HG03558 (cell line): ENCODE results near the gene CCDC51.
"Not testable (repeated sequence)": the region's sequence is repeated elsewhere in the genome, so short reads cannot be mapped to it uniquely, and the experiment has no call there.

Experiments
- ATAC-seq: cut with Tn5 transposase; IDR thresholded peaks from one replicate; pipeline ENCODE4 v1.9.1; 2021; ENCODE audit warnings: moderate number of reproducible peaks; ENCODE audit not compliant: unreplicated experiment; ENCODE audit errors: extremely low read depth

Gene CCDC51

DNA sequence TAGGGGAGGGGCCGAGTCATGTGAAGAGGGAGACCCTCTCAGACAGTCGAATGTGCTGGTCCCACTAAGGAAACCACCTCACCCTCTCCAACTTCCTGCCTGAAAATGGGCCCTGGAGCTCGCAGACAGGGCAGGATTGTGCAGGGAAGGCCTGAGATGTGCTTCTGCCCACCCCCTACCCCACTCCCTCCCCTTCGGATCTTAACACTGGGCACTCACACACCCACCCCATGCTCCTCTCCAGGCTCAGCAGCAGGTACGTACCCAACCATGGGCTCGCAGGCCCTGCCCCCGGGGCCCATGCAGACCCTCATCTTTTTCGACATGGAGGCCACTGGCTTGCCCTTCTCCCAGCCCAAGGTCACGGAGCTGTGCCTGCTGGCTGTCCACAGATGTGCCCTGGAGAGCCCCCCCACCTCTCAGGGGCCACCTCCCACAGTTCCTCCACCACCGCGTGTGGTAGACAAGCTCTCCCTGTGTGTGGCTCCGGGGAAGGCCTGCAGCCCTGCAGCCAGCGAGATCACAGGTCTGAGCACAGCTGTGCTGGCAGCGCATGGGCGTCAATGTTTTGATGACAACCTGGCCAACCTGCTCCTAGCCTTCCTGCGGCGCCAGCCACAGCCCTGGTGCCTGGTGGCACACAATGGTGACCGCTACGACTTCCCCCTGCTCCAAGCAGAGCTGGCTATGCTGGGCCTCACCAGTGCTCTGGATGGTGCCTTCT, 26.6 kb upstream of the CCDC51 start:
- ATAC-seq, result no peak

DNA sequence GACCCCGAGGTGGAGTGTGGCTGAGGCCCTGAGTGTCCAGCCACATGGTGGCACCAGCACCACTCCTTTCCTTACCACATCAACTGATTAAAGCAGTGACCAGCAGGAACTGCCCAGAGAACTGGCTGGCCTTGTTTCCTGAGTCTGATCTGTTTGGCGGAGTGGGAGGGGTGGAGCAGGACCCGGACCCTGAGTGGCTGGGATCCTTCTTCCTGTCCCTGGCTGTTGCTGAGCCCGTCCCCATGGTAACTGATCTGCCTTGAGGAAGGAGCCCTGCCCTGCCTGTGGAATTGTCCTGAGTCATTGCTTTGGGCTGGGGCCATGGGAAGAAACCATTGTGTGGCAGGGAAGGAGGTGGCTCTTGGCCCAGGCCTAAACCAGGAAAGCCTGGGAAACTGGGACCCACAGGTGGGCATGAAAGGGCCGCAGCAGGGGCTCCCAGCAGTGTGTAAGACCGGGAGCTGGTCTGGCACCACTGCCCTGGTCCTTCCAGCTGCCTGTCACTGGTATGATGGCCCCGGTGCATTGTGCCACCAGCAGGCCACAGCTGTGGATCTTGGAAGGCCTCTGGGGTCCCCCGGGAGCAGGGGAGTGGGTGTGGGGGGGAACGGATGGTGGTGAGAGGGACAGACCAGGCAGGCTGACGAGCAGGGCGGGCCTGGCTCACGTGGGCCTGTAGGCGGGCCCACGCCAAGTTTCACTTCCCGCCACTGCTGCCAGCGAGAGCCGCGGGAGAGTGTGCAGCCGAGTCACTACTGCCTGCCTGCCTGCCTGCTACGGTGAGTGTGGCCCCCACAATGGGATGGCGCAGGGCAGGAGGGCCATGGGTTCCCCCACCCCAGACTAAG, 25.8 kb upstream of the CCDC51 start:
- ATAC-seq, result no peak

DNA sequence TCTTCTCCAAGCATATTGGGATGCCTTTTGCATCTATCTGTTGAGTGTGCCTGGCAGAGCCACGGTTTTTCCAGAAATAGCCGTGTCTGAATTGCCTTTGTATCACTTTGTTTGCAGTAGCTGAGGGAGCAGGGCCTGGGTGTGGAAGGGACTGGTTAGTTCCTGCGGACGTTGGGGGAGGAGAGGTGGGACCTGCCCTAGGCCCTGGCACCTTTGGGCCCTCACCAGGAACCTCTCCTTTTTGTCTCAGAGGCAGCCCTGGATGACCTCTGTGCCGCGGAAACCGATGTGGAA, 25.3 kb upstream of the CCDC51 start:
- no peak for ATAC-seq

DNA sequence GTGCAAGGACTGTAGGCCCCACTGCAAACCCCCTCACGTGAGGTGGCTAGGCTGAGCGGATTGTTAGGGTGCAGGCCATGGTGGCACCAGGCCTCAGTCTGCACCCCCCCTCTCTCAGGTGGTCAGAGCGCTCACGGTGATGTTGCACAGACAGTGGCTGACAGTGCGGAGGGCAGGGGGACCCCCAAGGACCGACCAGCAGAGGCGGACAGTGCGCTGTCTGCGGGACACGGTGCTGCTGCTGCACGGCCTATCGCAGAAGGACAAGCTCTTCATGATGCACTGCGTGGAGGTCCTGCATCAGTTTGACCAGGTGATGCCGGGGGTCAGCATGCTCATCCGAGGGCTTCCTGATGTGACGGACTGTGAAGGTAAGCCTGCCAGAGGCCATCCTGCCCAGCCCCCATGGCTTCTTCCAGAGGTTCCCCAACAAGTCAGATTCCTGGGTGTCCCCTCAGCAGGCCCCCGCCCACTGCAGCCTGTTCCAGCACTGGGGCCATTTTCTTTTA, 24.8 kb upstream of the CCDC51 start:
- ATAC-seq, result no peak

DNA sequence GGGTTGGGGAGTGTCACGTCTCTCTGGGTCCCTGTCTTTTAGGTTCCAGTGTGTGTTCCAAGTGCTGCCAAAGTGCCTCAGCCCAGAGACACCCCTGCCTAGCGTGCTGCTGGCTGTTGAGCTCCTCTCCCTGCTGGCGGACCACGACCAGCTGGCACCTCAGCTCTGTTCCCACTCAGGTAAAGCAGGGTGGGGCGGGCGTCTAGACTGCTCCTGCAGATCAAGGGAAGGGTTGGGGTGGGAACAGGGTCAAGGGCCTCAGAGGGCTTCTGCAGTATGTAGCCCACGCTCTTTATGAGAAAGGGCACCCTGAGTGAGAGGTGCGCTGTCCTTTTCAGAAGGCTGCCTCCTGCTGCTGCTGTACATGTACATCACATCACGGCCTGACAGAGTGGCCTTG, 23.8 kb upstream of the CCDC51 start:
- no peak for ATAC-seq

DNA sequence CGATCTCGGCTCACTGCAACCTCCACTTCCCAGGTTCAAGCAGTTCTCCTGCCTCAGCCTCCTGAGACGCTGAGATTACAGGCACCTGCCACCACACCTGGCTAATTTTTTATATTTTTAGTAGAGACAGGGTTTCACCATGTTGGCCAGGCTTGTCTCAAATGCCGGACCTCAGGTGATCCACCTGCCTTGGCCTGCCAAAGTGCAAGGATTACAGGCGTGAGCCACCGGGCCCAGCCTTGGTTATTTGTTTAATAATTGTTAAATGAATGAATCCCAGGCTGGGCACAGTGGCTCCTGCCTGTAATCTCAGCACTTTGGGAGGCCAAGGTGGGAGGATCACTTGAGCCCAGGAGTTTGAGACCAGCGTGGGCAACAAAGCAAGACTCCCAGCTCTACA, 21.8 kb upstream of the CCDC51 start:
- not testable (repeated sequence) for ATAC-seq

DNA sequence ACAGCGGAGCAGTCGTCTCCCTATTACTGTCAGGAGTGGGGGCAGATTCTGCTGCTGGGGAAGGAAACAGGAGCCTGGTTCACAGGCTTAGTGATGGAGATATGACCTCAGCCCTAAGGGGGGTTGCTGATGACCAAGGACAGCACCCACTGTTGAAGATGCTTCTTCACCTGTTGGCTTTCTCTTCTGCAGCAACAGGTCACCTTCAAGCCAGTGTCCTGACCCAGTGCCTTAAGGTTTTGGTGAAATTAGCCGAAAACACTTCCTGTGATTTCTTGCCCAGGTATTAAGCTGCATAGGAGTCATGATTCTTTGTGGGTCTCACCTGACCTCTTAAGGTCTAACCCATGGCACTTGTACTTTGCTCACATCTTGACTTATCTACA, 20.6 kb upstream of the CCDC51 start:
- ATAC-seq, result no peak

DNA sequence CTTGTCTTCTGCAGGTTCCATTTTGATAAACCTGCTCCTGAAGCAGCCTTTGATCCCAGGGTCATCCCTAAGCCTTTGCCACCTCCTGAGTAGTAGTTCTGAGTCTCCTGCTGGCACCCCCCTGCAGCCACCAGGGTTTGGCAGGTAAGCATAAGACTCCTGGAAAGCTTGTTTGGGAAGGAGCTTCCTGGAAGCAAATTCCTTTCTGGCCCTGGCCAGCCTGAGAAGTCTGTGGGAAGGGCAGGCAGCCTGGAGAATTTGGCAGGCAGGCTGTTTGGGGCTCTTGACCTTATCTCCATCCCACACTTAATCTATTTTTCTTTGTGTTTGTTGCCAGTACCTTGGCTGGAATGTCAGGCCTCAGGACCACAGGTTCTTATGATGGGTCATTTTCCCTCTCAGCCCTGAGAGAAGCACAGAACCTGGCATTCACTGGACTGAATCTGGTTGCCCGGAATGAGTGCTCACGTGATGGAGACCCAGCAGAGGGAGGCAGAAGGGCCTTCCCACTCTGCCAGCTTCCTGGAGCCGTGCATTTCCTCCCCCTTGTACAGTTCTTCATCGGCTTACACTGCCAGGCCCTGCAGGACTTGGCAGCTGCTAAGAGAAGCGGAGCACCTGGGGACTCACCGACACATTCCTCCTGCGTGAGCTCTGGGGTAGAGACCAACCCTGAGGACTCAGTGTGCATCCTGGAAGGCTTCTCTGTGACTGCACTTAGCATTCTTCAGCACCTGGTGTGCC, 20.0 kb upstream of the CCDC51 start:
- ATAC-seq, result no peak

DNA sequence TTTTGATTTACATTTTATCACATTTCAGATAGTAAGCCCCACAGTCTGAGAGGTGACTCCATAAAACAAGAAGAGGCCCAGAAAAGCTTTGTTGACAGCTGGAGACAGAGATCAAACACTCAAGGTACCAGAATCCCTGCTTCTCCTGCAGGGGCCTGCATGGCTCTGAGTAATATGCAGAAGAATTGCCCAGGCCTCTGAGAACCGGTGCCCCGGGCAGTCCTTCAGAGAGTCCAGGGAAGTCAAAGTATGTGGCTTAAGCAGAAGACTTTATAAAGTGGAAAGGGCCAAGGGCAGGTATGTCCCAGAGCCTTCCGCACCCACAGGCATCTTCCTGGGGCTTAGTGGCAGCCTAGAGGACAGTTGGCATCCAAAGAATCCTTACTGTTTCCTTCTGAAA, 19.4 kb upstream of the CCDC51 start:
- ATAC-seq, result no peak

DNA sequence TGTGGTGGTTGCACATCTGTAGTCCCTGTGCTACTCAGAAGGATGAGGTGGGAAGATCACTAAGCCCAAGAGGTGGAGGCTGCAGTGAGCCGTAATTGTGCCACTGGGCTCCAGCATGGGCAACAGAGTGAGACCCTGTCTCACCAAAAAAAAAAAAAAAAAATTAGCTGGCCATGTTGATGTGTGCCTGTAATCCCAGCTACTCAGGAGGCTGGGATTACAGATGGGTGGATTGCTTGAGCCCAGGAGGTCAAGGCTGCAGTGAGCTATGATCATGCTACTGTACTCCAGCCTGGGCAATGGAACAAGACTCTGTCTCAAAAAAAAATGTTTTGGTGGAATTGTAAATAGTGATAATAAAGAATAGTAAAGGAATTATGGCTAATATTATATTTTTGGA, 16.5 kb upstream of the CCDC51 start:
- ATAC-seq, result no peak

DNA sequence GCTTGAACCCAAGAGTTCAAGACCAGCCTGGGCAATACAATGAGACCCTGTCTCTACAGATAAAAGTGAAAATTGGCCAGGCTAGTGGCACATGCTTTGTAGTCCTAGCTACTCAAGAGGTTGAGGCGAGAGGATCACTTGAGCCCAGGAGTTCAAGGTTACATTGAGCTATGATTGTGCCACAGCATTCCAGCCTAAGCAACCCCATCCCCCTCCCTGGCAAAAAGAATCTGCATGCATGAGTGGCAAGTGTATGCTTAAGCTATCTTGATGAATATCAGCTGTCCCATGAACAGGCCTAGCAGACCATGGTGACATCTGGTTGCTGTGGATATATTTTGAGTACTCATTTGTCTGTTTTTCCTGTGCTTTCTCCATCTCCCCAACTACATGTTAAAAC, 11.4 kb upstream of the CCDC51 start:
- no peak for ATAC-seq

DNA sequence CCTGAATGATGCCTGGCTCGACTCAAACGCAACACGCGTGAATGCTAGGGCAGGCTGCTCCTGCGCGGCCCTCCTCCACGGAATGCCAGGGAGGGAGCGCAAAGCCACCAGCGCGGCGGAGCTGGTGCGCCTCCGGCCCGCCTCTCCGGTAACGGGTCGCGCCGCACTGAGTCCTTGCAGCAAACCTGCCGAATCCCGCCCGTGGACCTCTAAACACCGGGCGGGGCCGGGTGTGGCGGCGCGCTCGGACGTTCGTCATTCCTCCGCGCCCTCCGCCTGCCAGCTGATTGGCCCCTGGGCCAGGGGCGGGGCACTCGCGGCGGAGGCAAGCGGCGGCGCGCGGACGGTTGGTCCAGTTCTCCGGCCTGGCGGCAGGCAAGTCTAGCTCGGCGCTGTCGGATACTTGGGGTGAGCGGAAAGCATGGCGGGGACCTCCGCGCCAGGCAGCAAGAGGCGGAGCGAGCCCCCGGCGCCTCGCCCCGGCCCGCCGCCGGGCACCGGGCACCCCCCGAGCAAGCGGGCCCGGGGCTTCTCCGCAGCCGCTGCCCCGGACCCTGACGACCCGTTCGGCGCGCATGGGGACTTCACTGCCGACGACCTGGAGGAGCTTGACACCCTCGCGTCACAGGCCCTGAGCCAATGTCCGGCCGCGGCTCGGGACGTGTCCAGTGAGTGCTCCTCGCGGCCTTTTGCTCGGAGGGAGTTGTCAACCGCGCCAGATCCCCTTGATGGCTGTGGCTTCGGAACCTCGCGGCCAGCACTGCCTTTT, 6.7 kb upstream of the CCDC51 start, which contains the start of gene ATRIP:
Gene ATRIP (plus strand): TSS at position 313 of the 769 bp plus-strand sequence. CDS start 109 bp downstream, at position 422.
- ATAC-seq, result peak; percentile 51

DNA sequence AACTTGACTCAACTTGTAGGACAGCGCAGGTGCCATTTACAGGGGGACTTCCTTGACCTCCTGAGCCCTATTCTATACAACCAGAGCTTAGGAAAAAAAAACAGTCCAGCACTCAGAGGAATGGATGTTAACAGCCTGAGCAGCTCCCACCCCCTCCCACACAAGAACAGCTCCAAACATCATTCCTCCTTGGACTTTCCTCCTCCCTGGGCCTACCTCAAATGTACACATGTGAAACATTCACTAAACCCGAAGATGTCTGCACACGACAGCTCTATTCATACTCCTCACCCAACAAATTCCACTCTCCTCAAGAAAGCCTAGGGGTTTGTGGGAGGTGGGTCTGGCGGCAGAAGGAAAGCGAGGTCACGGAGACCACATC, 6.1 kb upstream of the CCDC51 start:
- peak; percentile 7 for ATAC-seq

DNA sequence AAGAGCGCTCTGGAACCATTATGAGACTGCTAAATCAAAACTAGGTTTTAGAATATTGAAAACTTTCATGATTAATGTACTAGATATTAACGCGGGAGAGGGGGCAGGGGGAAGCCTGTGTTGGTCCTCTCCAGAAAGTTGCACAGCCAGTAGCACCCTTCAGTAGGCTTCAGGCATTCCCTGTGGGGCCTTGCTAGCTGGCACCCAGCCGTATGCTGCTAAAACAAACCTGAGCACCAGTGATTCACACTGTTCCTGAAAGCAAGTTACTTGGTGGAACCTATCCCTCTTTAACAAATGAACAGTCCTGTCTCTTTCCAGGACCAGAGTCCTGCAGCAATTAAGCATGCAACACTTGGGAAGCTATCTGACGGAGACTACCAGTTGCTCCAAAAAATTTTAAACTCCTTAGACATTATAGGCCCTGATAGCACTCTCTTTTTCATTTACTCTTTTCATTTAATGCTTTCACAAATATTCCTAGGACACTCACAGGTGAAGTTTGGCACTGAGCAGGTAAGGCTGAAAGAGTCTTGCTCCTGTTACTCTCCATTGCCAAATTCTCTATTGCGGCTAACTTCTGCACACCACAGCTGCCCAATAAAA, 5.5 kb upstream of the CCDC51 start:
- ATAC-seq, result no peak

DNA sequence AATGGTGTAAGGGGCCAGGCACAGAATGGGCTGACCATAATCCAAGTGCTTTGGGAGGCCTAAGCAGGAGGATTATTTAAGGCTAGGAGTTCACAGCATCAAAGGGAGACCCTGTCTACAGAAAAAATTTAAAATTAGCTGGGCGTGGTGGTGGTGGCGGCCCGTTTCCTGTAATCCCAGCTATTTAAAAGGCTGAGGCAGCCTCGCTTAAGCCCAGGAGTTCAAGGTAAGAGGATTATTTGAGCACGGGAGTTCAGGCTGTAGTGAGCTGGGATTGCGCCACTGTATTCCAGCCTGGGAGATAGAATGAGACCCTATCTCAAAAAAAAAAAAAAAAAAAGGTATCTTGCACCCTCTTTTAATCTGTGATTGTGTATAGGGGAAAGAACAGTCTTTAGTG, 2.0 kb upstream of the CCDC51 start:
- ATAC-seq, result no peak

DNA sequence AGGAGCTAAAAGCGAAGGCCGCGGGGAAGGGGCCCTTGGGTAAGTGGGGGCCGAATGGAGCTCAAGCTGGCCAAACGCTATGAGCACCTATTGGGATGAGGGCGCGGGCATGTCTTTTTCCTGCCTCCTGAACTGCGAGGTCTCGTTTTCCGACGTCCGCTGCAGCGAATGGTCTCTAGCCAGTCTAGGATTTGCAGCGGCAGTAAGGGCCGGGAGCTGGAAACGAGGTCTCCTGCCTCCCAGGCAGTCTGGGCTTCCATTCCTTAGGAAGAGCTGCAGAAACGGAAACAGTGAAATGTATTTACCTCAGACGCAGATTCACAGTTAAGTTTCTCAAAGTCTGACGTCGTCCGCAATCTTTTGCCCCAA, 655 bp upstream of the CCDC51 start:
- ATAC-seq, result no peak

DNA sequence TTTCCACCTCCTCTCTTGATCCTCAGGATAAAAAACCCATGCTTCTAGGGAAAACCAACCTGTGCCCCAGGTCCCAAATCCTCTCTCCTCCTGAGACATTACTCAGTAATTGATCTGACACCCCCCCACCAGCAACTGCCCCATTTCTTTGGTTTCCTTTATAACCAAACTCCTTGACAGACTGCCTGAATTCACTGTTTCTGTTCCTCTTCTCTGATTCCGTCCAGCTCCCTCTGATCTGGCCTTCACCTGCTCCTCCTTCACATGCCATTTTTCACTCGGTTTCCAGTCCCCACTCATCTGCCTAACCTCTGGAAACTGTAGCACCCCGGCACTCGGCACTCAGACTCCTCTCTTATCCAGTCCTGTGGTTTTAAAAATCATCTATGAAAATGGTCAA, 2.1 kb downstream of the CCDC51 start:
- no peak for ATAC-seq

DNA sequence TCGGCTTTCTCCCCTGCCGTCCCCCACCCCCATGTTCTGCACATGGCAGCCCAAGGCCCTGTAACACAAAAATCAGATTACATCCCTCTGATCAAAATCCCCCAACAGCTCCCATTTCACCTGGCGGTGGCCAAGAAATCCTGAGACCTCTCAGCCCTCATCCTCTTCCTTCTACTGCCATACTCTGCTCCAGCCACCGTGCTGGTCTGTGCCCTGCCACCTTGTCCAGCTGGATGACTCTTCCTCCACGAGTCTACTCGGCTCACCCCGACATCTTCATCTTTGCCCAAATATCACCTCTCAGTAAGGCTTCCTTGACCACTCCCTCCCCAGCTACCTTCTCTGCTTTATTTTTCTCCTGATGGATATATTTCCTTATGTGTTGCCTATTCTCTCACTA, 3.1 kb downstream of the CCDC51 start:
- ATAC-seq, result no peak

DNA sequence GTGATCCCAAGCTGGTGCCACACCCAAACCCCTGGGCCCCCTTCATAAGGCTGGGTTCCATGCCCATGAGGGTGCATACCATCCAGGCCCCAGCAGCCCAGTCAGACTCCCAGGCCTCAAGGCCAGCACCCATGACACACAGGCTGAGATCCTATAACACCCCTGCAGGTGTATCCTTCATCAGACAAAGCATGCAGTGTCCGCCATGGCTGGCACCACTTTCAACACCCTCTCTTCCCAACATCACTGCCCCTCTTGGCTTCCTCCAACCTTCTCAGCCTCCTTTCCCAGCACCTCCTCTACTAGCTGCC, 3.5 kb downstream of the CCDC51 start:
- no peak for ATAC-seq

DNA sequence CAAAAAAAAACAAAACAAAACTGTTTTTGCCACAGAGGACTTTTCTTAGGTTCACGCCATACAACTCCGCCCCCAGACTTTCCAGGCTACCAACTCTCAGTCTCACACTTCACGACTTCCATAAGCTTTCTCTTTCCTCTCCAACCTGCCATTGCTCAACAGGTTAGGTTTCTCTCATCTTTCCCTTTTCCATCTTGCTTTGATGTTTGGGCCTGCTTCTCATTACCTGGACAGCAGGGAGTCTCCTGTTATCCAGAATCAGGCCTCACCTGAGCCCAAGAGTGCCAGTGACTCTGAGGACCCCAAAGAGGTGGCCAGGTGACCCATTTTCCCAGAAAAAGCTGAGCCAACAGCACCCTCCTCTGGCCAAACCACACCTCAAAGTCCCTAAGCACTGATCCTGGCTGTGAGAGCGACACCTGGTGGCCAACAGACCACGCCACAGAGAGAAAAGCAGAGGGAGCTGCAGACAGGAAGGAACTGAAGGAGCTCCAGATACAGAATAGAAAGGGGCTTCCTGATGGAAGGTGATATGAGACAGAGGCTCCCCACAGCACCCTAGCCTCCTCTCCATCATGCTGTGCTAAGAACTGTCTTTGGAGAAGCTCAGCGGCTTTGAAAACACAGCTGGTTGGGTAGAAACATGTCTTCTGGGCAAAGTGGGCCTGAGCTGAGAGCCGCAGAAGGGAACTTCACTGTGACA, 4.0 kb downstream of the CCDC51 start:
- ATAC-seq, result no peak
